Breast epithelium (tissue), 4 donors: Measurements from ENCODE around the gene TP53I13. TPM values are rescaled to one million over a fixed set of nuclear protein-coding genes. Genes with fewer than 3 reads are reported as not detected.

Experiments
- DNase-seq, 2 donors: peaks; one replicate each; pipeline ENCODE4 v3.0.0-alpha.2; 2019; ENCODE audit warnings: low spot score in 2 of 2
- H3K27ac ChIP-seq, 2 donors: fragments of 200-600 bp; sonication (generic) in 1 of 2; one replicate each; pipeline ENCODE4 v1.5.1; 2016 to 2019; ENCODE audit warnings: mild to moderate bottlenecking in 1 of 2
- H3K27me3 ChIP-seq, 2 donors: fragments of 200-600 bp; sonication (generic) in 1 of 2; one replicate each; pipeline versions ENCODE4 v1.5.1 to v1.6.0; 2017 to 2019; ENCODE audit warnings: control low read depth in 1 of 2, mild to moderate bottlenecking in 1 of 2
- H3K36me3 ChIP-seq: fragments of 200-600 bp; one replicate; pipeline ENCODE4 v1.5.1; 2019
- H3K4me1 ChIP-seq, 2 donors: fragments of 200-600 bp; sonication (generic); one replicate each; pipeline ENCODE4 v1.5.1; 2016 to 2019; ENCODE audit warnings: control low read depth in 1 of 2
- H3K4me3 ChIP-seq, 3 donors: fragments of 200-600 bp; sonication (generic); 1 replicate in 2 of 3; 2 replicates in 1 of 3; pipeline ENCODE4 v1.5.1; 2016 to 2019; ENCODE audit warnings: mild to moderate bottlenecking in 3 of 3, moderate library complexity in 2 of 3
- H3K9me3 ChIP-seq, 2 donors: fragments of 200-600 bp; sonication (generic) in 1 of 2; one replicate each; pipeline ENCODE4 v1.5.1; 2016 to 2019; ENCODE audit warnings: control low read depth in 1 of 2
- CTCF ChIP-seq, 3 donors: fragments of 450-650 bp; IDR thresholded peaks; one replicate each; pipeline ENCODE4 v1.5.1; 2016 to 2017; ENCODE audit warnings: antibody characterized with exemption in 3 of 3, mild to moderate bottlenecking in 3 of 3, moderate library complexity in 3 of 3
- POLR2A ChIP-seq: fragments of 450-650 bp; IDR thresholded peaks from one replicate; pipeline ENCODE4 v1.6.1; 2016; ENCODE audit warnings: antibody characterized with exemption, mild to moderate bottlenecking, moderate library complexity
- POLR2AphosphoS5 ChIP-seq, 3 donors: sonication (generic); formaldehyde crosslinking; IDR thresholded peaks; one replicate each; pipeline ENCODE4 v1.6.1; 2017; ENCODE audit warnings: antibody characterized with exemption in 3 of 3
- intact Hi-C: fragments of 100-400 bp; cut with DNase I; formaldehyde crosslinking; loops from one replicate; pipeline ENCODE4 v1.15.1; 2023; ENCODE audit warnings: low total_unique reads
- total RNA-seq, 3 donors: library from RNA; depleted of rRNA; stranded (reverse); fragments of >200 nt; gene quantifications; one replicate each; pipeline ENCODE4 v1.1.0, GENCODE V29; 2016

TP53I13 gene
- total RNA-seq, 3 donors from 2014 or later = 34.1 to 114 (median 56.0) TPM

- Histone ChIP-seq H3K27me3 (no peaks in the 10 kb centered on the region), H3K36me3 (no peaks in the 10 kb centered on the region), H3K4me3 (peak within 1 kb of the TSS; percentile 65 to 87 (median 74)), H3K4me1 (peaks cover 7 to 8% of the 10 kb centered on the region in 2 donors), H3K9me3 (no peaks in the 10 kb centered on the region), H3K27ac (peak within 1 kb of the TSS; percentile 91)
- intact Hi-C loops = no loop called here
- peak in 1 of 2 donors; percentile 55 for DNase-seq
- TF ChIP-seq POLR2AphosphoS5 (IDR thresholded peaks at IDR 0.05) = no peak
- no peak for TF ChIP-seq CTCF (IDR thresholded peaks at IDR 0.05)
- no peak for TF ChIP-seq POLR2A
These were observed 1.8 kb upstream of the TP53I13 start, which contains the start of gene ABHD15 for GRCh38 chr17:29566473-29567303. ABHD15 (minus strand) TSS chr17:29567037; CDS start chr17:29566966, 71 bp downstream.

GRCh38 chr17:29567304-29567553, 1.3 kb upstream of the TP53I13 start:
- Histone ChIP-seq H3K4me1 (peaks cover 7 to 8% of the 10 kb centered on the region in 2 donors), H3K9me3 (no peaks in the 10 kb centered on the region), H3K4me3 (peak overlapping the region; percentile 65 to 87 (median 74)), H3K36me3 (no peaks in the 10 kb centered on the region), H3K27me3 (no peaks in the 10 kb centered on the region), H3K27ac (peak overlapping the region; percentile 91)
- intact Hi-C loops = no loop called here
- TF ChIP-seq POLR2AphosphoS5 (IDR thresholded peaks at IDR 0.05) = no peak
- TF ChIP-seq POLR2A = no peak
- no peak for TF ChIP-seq CTCF (IDR thresholded peaks at IDR 0.05)
- DNase-seq = no peak

- TF ChIP-seq POLR2A = no peak
- peak in 1 of 3 donors; percentile 32 for TF ChIP-seq CTCF (IDR thresholded peaks at IDR 0.05)
- no peak for TF ChIP-seq POLR2AphosphoS5 (IDR thresholded peaks at IDR 0.05)
- intact Hi-C loops = no loop called here
- Histone ChIP-seq H3K4me1 (peaks cover 8 to 11% of the 10 kb centered on the region in 2 donors), H3K4me3 (peak overlapping the region; percentile 65 to 87 (median 74)), H3K36me3 (no peaks in the 10 kb centered on the region), H3K9me3 (no peaks in the 10 kb centered on the region), H3K27ac (peak overlapping the region; percentile 91), H3K27me3 (no peaks in the 10 kb centered on the region)
- peak in 1 of 2 donors; percentile 56 for DNase-seq
These were observed 759 bp upstream of the TP53I13 start for GRCh38 chr17:29567554-29568330.

- Histone ChIP-seq H3K27me3 (no peaks in the 10 kb centered on the region), H3K36me3 (peaks cover 2% of the 10 kb centered on the region), H3K4me1 (peaks cover 8 to 11% of the 10 kb centered on the region in 2 donors), H3K27ac (peak overlapping the region; percentile 91), H3K9me3 (no peaks in the 10 kb centered on the region), H3K4me3 (peak overlapping the region; percentile 65 to 87 (median 74))
- intact Hi-C loops = no loop called here
- no peak for TF ChIP-seq CTCF (IDR thresholded peaks at IDR 0.05)
- no peak for TF ChIP-seq POLR2A
- no peak for TF ChIP-seq POLR2AphosphoS5 (IDR thresholded peaks at IDR 0.05)
- DNase-seq = peak in 1 of 2 donors; percentile 16
These were observed 897 bp downstream of the TP53I13 start for GRCh38 chr17:29569245-29569950.
